ENCODE data around the gene KAT14.
"Not testable (repeated sequence)": the region's sequence is repeated elsewhere in the genome, so short reads cannot be mapped to it uniquely, and the experiment has no call there.

KAT14 gene

DNA sequence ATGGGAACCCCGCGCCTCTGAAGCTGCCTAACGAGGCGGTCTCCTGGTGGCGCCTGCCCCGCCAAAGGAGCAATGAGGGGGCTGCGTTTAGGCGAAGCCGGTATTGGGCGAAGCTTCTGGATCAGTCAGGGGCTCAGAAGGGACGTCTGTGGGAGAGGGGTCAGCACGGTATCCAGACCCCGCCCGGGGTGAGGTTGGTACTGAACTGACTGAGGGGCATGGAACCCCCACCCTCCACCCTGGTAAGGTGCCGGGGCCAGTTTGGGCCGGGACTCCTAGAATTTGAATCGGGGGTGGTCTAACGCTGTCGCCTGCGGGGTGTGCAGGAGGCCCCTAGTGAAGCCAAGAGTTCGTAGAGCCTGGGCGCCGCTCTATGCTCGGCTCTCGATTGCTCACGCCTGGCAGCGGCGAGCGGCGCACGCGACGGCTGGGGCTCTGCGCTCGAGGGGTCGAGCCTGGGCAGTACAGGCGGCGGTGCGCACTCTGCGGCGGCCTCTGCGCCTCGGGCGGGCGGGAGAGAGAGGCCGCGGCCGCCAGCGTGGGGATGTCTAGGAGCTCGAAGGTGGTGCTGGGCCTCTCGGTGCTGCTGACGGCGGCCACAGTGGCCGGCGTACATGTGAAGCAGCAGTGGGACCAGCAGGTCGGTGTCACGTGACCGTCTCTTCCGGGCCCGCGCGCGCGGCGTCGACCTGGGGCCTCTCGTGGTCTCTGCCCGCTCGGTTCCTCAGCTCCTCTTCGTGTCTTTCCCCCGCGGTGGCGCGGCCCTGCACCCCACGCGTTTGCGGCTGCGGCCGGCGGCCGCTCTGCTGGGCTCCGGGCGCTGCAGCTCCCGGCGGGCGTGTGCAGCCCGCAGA, at the start of gene KAT14, which contains the start of gene PET117:
KAT14 (plus strand) TSS at position 452 of the 854 bp plus-strand sequence. CDS start 4,798 bp downstream, outside the sequence.
PET117 (plus strand) TSS at position 452 of the 854 bp plus-strand sequence; CDS start at position 545, 93 bp downstream.
- Histone ChIP-seq H3K9me3 (ENCODE audit: control insufficient read depth in 5 of 5, low read length in 5 of 5) (no peaks in the 10 kb centered on the region), H3K9ac (ENCODE audit: low read length in 5 of 5) (peak within 1 kb of the TSS; percentile 87 to 98 (median 96)), H3K27ac (ENCODE audit: low read depth, low read length) (peak within 1 kb of the TSS; percentile 80), H3K36me3 (ENCODE audit: control insufficient read depth in 5 of 5, insufficient read depth in 5 of 5, low read length in 5 of 5) (peaks cover 4 to 6% (median 5%) of the 10 kb centered on the region in 5 donors), H3K4me1 (ENCODE audit: control insufficient read depth in 5 of 5, insufficient read depth in 5 of 5, low read length in 5 of 5) (peaks cover 8 to 28% (median 26%) of the 10 kb centered on the region in 5 donors), H3K27me3 (ENCODE audit: control insufficient read depth in 5 of 5, insufficient read depth in 4 of 5, low read length in 5 of 5) (no peaks in the 10 kb centered on the region), H3K4me3 (ENCODE audit: low read depth in 1 of 5, low read length in 5 of 5) (peak within 1 kb of the TSS; percentile 89 to 96 (median 94))

DNA sequence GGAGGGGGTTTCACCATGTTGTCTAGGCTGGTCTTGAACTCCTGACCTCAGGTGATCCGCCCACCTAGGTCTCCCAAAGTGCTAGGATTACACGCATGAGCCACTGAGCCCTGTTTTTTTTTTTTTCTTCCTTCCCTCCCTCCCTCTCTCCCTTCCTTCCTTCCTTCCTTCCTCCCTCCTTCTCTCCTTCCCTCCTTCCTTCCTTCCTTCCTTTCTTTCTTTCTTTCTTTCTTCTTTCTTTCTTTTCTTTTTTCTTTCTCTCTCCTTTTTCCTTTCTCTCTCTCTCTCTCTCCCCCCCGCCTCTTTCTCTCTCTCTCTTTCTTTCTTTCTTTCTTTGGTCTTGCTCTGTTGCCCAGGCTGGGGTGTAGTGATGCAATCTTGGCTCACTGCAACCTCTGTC, 49.4 kb upstream of the KAT14 start:
- not testable (repeated sequence) for H3K9ac ChIP-seq (ENCODE audit: low read length in 5 of 5); H3K4me1 ChIP-seq (ENCODE audit: control insufficient read depth in 5 of 5, insufficient read depth in 5 of 5, low read length in 5 of 5); H3K27me3 ChIP-seq (ENCODE audit: control insufficient read depth in 5 of 5, insufficient read depth in 4 of 5, low read length in 5 of 5); H3K4me3 ChIP-seq (ENCODE audit: low read depth in 1 of 5, low read length in 5 of 5); H3K27ac ChIP-seq (ENCODE audit: low read depth, low read length); H3K36me3 ChIP-seq (ENCODE audit: control insufficient read depth in 5 of 5, insufficient read depth in 5 of 5, low read length in 5 of 5); H3K9me3 ChIP-seq (ENCODE audit: control insufficient read depth in 5 of 5, low read length in 5 of 5)

DNA sequence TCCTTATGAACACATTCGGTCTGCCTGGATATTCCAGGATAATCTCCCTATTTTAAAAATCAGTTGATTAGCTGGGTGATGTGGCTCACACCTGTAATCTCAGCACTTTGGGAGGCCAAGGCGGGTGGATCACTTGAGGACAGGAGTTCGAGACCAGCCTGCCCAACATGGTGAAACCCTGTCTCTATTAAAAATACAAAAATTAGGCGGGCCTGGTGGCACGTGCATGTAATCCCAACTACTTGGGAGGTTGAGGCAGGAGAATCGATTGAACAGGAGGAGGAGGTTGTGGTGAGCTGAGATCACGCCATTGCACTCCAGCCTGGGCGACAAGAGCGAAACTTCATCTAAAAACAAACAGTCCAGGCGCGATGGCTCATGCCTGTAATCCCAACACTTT, 48.8 kb upstream of the KAT14 start:
- peaks cover 0 to 12% (median 7%) of the 10 kb centered on the region in 5 donors for H3K27me3 ChIP-seq (ENCODE audit: control insufficient read depth in 5 of 5, insufficient read depth in 4 of 5, low read length in 5 of 5)
- not testable (repeated sequence) for H3K9me3 ChIP-seq (ENCODE audit: control insufficient read depth in 5 of 5, low read length in 5 of 5); H3K27ac ChIP-seq (ENCODE audit: low read depth, low read length); H3K36me3 ChIP-seq (ENCODE audit: control insufficient read depth in 5 of 5, insufficient read depth in 5 of 5, low read length in 5 of 5); H3K9ac ChIP-seq (ENCODE audit: low read length in 5 of 5); H3K4me3 ChIP-seq (ENCODE audit: low read depth in 1 of 5, low read length in 5 of 5); H3K4me1 ChIP-seq (ENCODE audit: control insufficient read depth in 5 of 5, insufficient read depth in 5 of 5, low read length in 5 of 5)

DNA sequence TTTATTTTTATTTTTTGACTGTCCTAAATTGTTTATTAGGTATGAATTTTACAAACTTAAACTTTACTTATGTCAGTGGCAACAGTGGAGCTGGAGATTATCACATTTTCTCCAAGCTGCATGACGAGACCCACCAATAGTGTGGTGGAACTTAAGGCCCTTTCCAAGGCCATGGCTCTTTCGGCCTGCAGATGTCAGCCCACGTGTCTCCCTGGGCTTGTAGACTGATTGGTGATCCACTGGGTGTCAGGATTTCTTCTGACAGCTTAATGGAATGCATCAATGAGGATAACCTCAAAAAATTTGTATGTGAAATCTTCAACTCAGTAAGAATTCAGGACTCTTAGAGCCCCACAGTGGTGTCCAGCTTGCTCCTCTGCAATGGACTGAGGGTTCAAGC, 47.6 kb upstream of the KAT14 start:
- H3K9ac ChIP-seq (ENCODE audit: low read length in 5 of 5): no peak overlapping the region
- H3K27ac ChIP-seq (ENCODE audit: low read depth, low read length): no peak overlapping the region
- H3K27me3 ChIP-seq (ENCODE audit: control insufficient read depth in 5 of 5, insufficient read depth in 4 of 5, low read length in 5 of 5): peaks cover 0 to 12% (median 7%) of the 10 kb centered on the region in 5 donors
- no peak overlapping the region for H3K4me3 ChIP-seq (ENCODE audit: low read depth in 1 of 5, low read length in 5 of 5)
- no peaks in the 10 kb centered on the region for H3K9me3 ChIP-seq (ENCODE audit: control insufficient read depth in 5 of 5, low read length in 5 of 5)
- no peaks in the 10 kb centered on the region for H3K36me3 ChIP-seq (ENCODE audit: control insufficient read depth in 5 of 5, insufficient read depth in 5 of 5, low read length in 5 of 5)
- no peaks in the 10 kb centered on the region for H3K4me1 ChIP-seq (ENCODE audit: control insufficient read depth in 5 of 5, insufficient read depth in 5 of 5, low read length in 5 of 5)

DNA sequence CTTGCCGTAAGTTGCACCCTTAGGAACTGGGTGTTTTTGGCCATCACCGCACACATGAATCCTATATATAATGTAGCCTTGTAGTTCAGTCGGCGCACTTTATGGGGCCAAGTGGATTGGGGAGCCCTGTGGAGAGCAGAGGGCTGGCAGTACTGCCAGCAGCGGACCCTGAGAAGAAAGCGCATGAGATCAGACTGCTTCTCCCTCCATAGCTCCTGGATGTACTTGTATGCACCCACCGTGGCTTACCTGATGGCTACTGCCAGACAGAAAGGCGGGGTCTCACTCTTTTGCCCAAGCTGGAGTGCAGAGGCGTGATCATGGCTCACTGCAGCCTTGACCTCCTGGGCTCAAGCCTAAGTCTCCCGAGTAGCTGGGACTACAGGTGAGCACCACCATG, 47.2 kb upstream of the KAT14 start:
- H3K27ac ChIP-seq (ENCODE audit: low read depth, low read length): no peak overlapping the region
- no peaks in the 10 kb centered on the region for H3K4me1 ChIP-seq (ENCODE audit: control insufficient read depth in 5 of 5, insufficient read depth in 5 of 5, low read length in 5 of 5)
- no peak overlapping the region for H3K4me3 ChIP-seq (ENCODE audit: low read depth in 1 of 5, low read length in 5 of 5)
- H3K27me3 ChIP-seq (ENCODE audit: control insufficient read depth in 5 of 5, insufficient read depth in 4 of 5, low read length in 5 of 5): peaks cover 0 to 12% (median 7%) of the 10 kb centered on the region in 5 donors
- H3K9me3 ChIP-seq (ENCODE audit: control insufficient read depth in 5 of 5, low read length in 5 of 5): no peaks in the 10 kb centered on the region
- no peaks in the 10 kb centered on the region for H3K36me3 ChIP-seq (ENCODE audit: control insufficient read depth in 5 of 5, insufficient read depth in 5 of 5, low read length in 5 of 5)
- no peak overlapping the region for H3K9ac ChIP-seq (ENCODE audit: low read length in 5 of 5)

DNA sequence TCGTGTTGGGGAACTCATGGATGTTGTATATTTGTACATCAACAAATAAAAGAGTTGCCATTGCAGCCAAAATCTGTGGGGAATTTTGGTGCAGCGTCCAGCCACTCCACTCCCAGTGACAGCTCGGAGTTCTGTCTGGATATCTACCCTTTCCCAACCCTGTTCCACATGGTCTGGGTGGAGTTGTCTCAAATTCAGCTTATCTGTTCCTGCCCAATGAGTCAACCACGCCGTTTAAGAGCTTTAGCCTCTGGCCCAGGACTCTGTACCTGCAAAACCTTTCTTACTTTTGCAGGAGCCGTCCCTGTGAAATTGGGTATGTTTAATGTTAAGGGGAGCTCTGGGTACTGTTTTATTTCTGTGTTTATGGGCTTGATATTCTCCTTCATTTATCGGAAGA, 46.0 kb upstream of the KAT14 start:
- Histone ChIP-seq H3K4me1 (ENCODE audit: control insufficient read depth in 5 of 5, insufficient read depth in 5 of 5, low read length in 5 of 5) (no peaks in the 10 kb centered on the region), H3K9ac (ENCODE audit: low read length in 5 of 5) (no peak overlapping the region), H3K36me3 (ENCODE audit: control insufficient read depth in 5 of 5, insufficient read depth in 5 of 5, low read length in 5 of 5) (no peaks in the 10 kb centered on the region), H3K9me3 (ENCODE audit: control insufficient read depth in 5 of 5, low read length in 5 of 5) (no peaks in the 10 kb centered on the region), H3K4me3 (ENCODE audit: low read depth in 1 of 5, low read length in 5 of 5) (no peak overlapping the region), H3K27me3 (ENCODE audit: control insufficient read depth in 5 of 5, insufficient read depth in 4 of 5, low read length in 5 of 5) (peaks cover 0 to 12% (median 7%) of the 10 kb centered on the region in 5 donors), H3K27ac (ENCODE audit: low read depth, low read length) (no peak overlapping the region)

GRCh38 chr20:18092890-18093289, 44.8 kb upstream of the KAT14 start:
- Histone ChIP-seq H3K4me3 (ENCODE audit: low read depth in 1 of 5, low read length in 5 of 5) (no peak overlapping the region), H3K36me3 (ENCODE audit: control insufficient read depth in 5 of 5, insufficient read depth in 5 of 5, low read length in 5 of 5) (no peaks in the 10 kb centered on the region), H3K27ac (ENCODE audit: low read depth, low read length) (no peak overlapping the region), H3K9me3 (ENCODE audit: control insufficient read depth in 5 of 5, low read length in 5 of 5) (no peaks in the 10 kb centered on the region), H3K27me3 (ENCODE audit: control insufficient read depth in 5 of 5, insufficient read depth in 4 of 5, low read length in 5 of 5) (peaks cover 0 to 12% (median 7%) of the 10 kb centered on the region in 5 donors), H3K9ac (ENCODE audit: low read length in 5 of 5) (no peak overlapping the region), H3K4me1 (ENCODE audit: control insufficient read depth in 5 of 5, insufficient read depth in 5 of 5, low read length in 5 of 5) (no peaks in the 10 kb centered on the region)

DNA sequence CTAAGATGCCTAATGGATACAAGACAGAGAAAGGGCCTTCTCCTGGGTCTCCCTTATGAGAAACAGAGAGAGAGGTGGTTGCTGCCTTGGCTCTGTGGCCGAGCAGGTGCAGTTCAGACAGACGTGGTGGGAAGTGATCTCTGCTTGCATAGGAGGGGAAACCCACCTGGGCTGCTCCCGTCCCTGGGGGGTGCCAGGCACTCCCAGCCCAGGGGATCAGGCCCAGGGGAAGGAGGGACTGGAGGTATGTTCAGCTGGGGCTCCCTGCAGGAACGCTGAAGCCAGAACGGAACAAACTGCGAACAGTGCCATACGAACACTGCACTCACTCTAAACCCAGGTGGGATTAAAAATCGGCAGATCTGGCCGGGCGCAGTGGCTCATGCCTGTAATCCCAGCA, 44.3 kb upstream of the KAT14 start:
- Histone ChIP-seq H3K4me1 (ENCODE audit: control insufficient read depth in 5 of 5, insufficient read depth in 5 of 5, low read length in 5 of 5) (no peaks in the 10 kb centered on the region), H3K9me3 (ENCODE audit: control insufficient read depth in 5 of 5, low read length in 5 of 5) (no peaks in the 10 kb centered on the region), H3K9ac (ENCODE audit: low read length in 5 of 5) (no peak overlapping the region), H3K27ac (ENCODE audit: low read depth, low read length) (no peak overlapping the region), H3K4me3 (ENCODE audit: low read depth in 1 of 5, low read length in 5 of 5) (no peak overlapping the region), H3K36me3 (ENCODE audit: control insufficient read depth in 5 of 5, insufficient read depth in 5 of 5, low read length in 5 of 5) (no peaks in the 10 kb centered on the region), H3K27me3 (ENCODE audit: control insufficient read depth in 5 of 5, insufficient read depth in 4 of 5, low read length in 5 of 5) (peaks cover 0 to 12% (median 7%) of the 10 kb centered on the region in 5 donors)

- Histone ChIP-seq H3K27ac (ENCODE audit: low read depth, low read length) (no peak overlapping the region), H3K4me1 (ENCODE audit: control insufficient read depth in 5 of 5, insufficient read depth in 5 of 5, low read length in 5 of 5) (no peaks in the 10 kb centered on the region), H3K9ac (ENCODE audit: low read length in 5 of 5) (no peak overlapping the region), H3K36me3 (ENCODE audit: control insufficient read depth in 5 of 5, insufficient read depth in 5 of 5, low read length in 5 of 5) (no peaks in the 10 kb centered on the region), H3K4me3 (ENCODE audit: low read depth in 1 of 5, low read length in 5 of 5) (no peak overlapping the region), H3K9me3 (ENCODE audit: control insufficient read depth in 5 of 5, low read length in 5 of 5) (no peaks in the 10 kb centered on the region), H3K27me3 (ENCODE audit: control insufficient read depth in 5 of 5, insufficient read depth in 4 of 5, low read length in 5 of 5) (peaks cover 0 to 12% (median 7%) of the 10 kb centered on the region in 5 donors)
Observed at GRCh38 chr20:18094191-18094590, 43.5 kb upstream of the KAT14 start.

DNA sequence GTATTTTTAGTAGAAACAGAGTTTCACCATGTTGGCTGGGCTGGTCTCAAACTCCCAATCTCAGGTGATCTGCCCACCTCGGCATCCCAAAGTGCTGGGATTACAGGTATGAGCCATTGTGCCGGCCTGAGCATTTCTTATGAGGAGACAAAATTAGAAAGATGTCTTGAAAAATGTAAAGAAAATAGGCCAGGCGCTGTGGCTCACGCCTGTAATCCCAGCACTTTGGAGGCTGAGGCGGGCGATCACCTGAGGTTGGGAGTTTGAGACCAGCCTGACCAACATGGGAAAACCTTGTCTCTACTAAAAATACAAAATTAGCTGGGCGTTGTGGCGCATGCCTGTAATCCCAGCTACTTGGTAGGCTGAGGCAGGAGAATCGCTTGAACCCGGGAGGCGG, 37.1 kb upstream of the KAT14 start:
- not testable (repeated sequence) for H3K9ac ChIP-seq (ENCODE audit: low read length in 5 of 5); H3K4me1 ChIP-seq (ENCODE audit: control insufficient read depth in 5 of 5, insufficient read depth in 5 of 5, low read length in 5 of 5); H3K9me3 ChIP-seq (ENCODE audit: control insufficient read depth in 5 of 5, low read length in 5 of 5); H3K27ac ChIP-seq (ENCODE audit: low read depth, low read length); H3K36me3 ChIP-seq (ENCODE audit: control insufficient read depth in 5 of 5, insufficient read depth in 5 of 5, low read length in 5 of 5); H3K4me3 ChIP-seq (ENCODE audit: low read depth in 1 of 5, low read length in 5 of 5)
- H3K27me3 ChIP-seq (ENCODE audit: control insufficient read depth in 5 of 5, insufficient read depth in 4 of 5, low read length in 5 of 5): peaks cover 0 to 12% (median 0%) of the 10 kb centered on the region in 5 donors
